GM23248 (cell line): ENCODE measurements around the gene PTPRD. TPM values are rescaled to one million over a fixed set of nuclear protein-coding genes. Genes with fewer than 3 reads are reported as not detected.

Source experiments
- DNase-seq: peaks from one replicate; pipeline ENCODE4 v3.0.0-alpha.2; 2015
- H2AFZ ChIP-seq: fragments of 200-600 bp; sonication (generic); 2 replicates; pipeline ENCODE4 v1.6.1; 2016; ENCODE audit warnings: antibody characterized with exemption
- H3F3A ChIP-seq: fragments of 200-600 bp; sonication (generic); 2 replicates; pipeline ENCODE4 v1.6.1; 2016; ENCODE audit warnings: mild to moderate bottlenecking, antibody characterized with exemption, mixed run types; ENCODE audit not compliant: insufficient read depth
- H3K27ac ChIP-seq: fragments of 200-600 bp; sonication (generic); 2 replicates; pipeline ENCODE4 v1.5.1; 2016; ENCODE audit warnings: mild to moderate bottlenecking
- H3K27me3 ChIP-seq: fragments of 200-600 bp; sonication (generic); replicated peaks from 2 replicates; pipeline ENCODE4 v1.6.1; 2016; ENCODE audit warnings: mild to moderate bottlenecking; ENCODE audit not compliant: insufficient read depth
- H3K36me3 ChIP-seq: fragments of 200-600 bp; sonication (generic); 2 replicates; pipeline ENCODE4 v1.6.1; 2016; ENCODE audit warnings: low read depth, mild to moderate bottlenecking
- H3K4me1 ChIP-seq: fragments of 200-600 bp; sonication (generic); 2 replicates; pipeline ENCODE4 v1.6.1; 2016; ENCODE audit warnings: mild to moderate bottlenecking; ENCODE audit not compliant: insufficient read depth
- H3K4me2 ChIP-seq: fragments of 200-600 bp; sonication (generic); one replicate; pipeline ENCODE4 v1.6.1; 2016; ENCODE audit warnings: mild to moderate bottlenecking; ENCODE audit not compliant: unreplicated experiment
- H3K4me3 ChIP-seq: fragments of 200-600 bp; sonication (generic); 2 replicates; pipeline ENCODE4 v1.5.1; 2016; ENCODE audit warnings: mild to moderate bottlenecking
- H3K79me2 ChIP-seq: fragments of 200-600 bp; sonication (generic); 2 replicates; pipeline ENCODE4 v1.6.1; 2016; ENCODE audit warnings: mild to moderate bottlenecking; ENCODE audit not compliant: insufficient read depth
- H3K9ac ChIP-seq: fragments of 200-600 bp; sonication (generic); 2 replicates; pipeline ENCODE4 v1.6.1; 2016; ENCODE audit warnings: mild to moderate bottlenecking
- H3K9me2 ChIP-seq: fragments of 200-600 bp; sonication (generic); 2 replicates; pipeline ENCODE4 v1.6.1; 2016; ENCODE audit warnings: mixed run types, mild to moderate bottlenecking, moderate library complexity; ENCODE audit not compliant: insufficient read depth
- H3K9me3 ChIP-seq: fragments of 200-600 bp; sonication (generic); one replicate; pipeline ENCODE4 v1.6.1; 2017; ENCODE audit warnings: low read depth
- H4K20me1 ChIP-seq: fragments of 200-600 bp; sonication (generic); 2 replicates; pipeline ENCODE4 v1.6.0; 2016; ENCODE audit not compliant: insufficient read depth
- EZH2 ChIP-seq: fragments of 200-600 bp; sonication (generic); IDR thresholded peaks from 2 replicates; pipeline ENCODE4 v1.6.1; 2018; ENCODE audit warnings: antibody characterized with exemption, mild to moderate bottlenecking; ENCODE audit not compliant: insufficient read depth, poor library complexity, severe bottlenecking
- EZH2phosphoT487 ChIP-seq: fragments of 200-600 bp; sonication (generic); IDR thresholded peaks from 2 replicates; pipeline ENCODE4 v1.6.1; 2018; ENCODE audit warnings: antibody characterized with exemption, moderate library complexity, mild to moderate bottlenecking, low read depth; ENCODE audit not compliant: insufficient read depth
- WGBS, 2 experiments: methylation state at CpG; one replicate each; pipeline ENCODE4 v1.1.6; 2015 to 2017; ENCODE audit warnings: low lambda C conversion rate in 2 of 2, low coverage in 1 of 2; ENCODE audit errors: missing lambda C conversion rate in 2 of 2; 5-methylcytosine and 5-hydroxymethylcytosine counted together
- in situ Hi-C: fragments of 300-500 bp; cut with MboI; formaldehyde crosslinking; loops from 2 replicates; pipeline ENCODE4 v1.15.0; 2020
- polyA plus RNA-seq: library from polyadenylated mRNA; unstranded; fragments of >200 nt; fragmentation: Nextera tagmentation; extraction: Ambion mirVana; gene quantifications from 2 replicates; pipeline ENCODE4 v1.2.1, GENCODE V29; 2016
- small RNA-seq: library from RNA; depleted of rRNA; stranded (forward); fragments of <200 nt; gene quantifications from one replicate; pipeline ENCODE3, GENCODE V24; 2014; ENCODE audit warnings: low read depth, low replicate concordance
- total RNA-seq: library from RNA; depleted of rRNA; stranded (reverse); fragments of >200 nt; shearing (Covaris generic); gene quantifications from 2 replicates; pipeline ENCODE4 v1.2.3, GENCODE V29; 2014

Gene PTPRD
- total and polyA plus RNA-seq, 2 experiments from 2014 or later = 0.05 TPM; not detected in 1

GRCh38 chr9:8265281-8265680 is 2347.5 kb downstream of the PTPRD start:
- TF ChIP-seq EZH2phosphoT487 (no peak), EZH2 (no peak)
- Histone ChIP-seq H2AFZ (no peak overlapping the region), H3K9me2 (no peaks in the 10 kb centered on the region), H3F3A (no peaks in the 10 kb centered on the region), H3K4me3 (no peak overlapping the region), H3K4me1 (no peaks in the 10 kb centered on the region), H4K20me1 (no peaks in the 10 kb centered on the region), H3K79me2 (no peaks in the 10 kb centered on the region), H3K36me3 (no peaks in the 10 kb centered on the region), H3K27ac (no peak overlapping the region), H3K9me3 (no peaks in the 10 kb centered on the region), H3K9ac (no peak overlapping the region), H3K4me2 (no peak overlapping the region), H3K27me3 (no peaks in the 10 kb centered on the region)
- 31 to 32% methylated on average over 2 of the region's 2 CpGs for WGBS, 2 experiments
- in situ Hi-C loops = no loop called here
- no peak for DNase-seq

Small RNA genes lying within 50 kb of the gene (small RNA-seq; reads per million reads assigned to genes)
- not detected for gene AL135790.2
- gene RNU7-185P = not detected
